Measurements from ENCODE around the gene CHD5. TPM values are rescaled to one million over a fixed set of nuclear protein-coding genes. Genes with fewer than 3 reads are reported as not detected.

CHD5 gene
- total and polyA plus RNA-seq, 12 donors: 0.01 to 0.78 (median 0.17) TPM

GRCh38 chr1:6172549-6172948, 7.6 kb downstream of the CHD5 start:
- Histone ChIP-seq H3K27ac (no peak overlapping the region), H3K36me3 (no peaks in the 10 kb centered on the region), H3K9me3 (no peaks in the 10 kb centered on the region), H3K27me3 (peaks cover 3 to 76% (median 52%) of the 10 kb centered on the region in 7 donors), H3K4me1 (no peaks in the 10 kb centered on the region), H3K4me3 (no peak overlapping the region)
- intact Hi-C loops (cut with DNase I): loop anchor here in 2 of 10 donors (10.0 kb wide), 2 partner anchors 118 to 128 kb away; partner anchors contain the start of gene KCNAB2 (in 1 of the 2)
- ATAC-seq (no peak), DNase-seq (no peak)
- 85 to 87% methylated on average over 10 of the region's 10 CpGs for WGBS, 2 donors
- TF ChIP-seq CTCF (IDR thresholded peaks at IDR 0.05): no peak

GRCh38 chr1:6171548-6172124, 8.5 kb downstream of the CHD5 start:
- DNase-seq (no peak), ATAC-seq (peak in 5 of 8 donors; percentile 25 to 56 (median 33))
- intact Hi-C loops (cut with DNase I): loop anchor here in 2 of 10 donors (10.0 kb wide), 2 partner anchors 117 to 127 kb away; partner anchors contain the start of gene KCNAB2 (in 1 of the 2)
- Histone ChIP-seq H3K36me3 (no peaks in the 10 kb centered on the region), H3K27ac (no peak overlapping the region), H3K27me3 (peaks cover 0 to 74% (median 43%) of the 10 kb centered on the region in 7 donors), H3K4me3 (no peak overlapping the region), H3K4me1 (no peaks in the 10 kb centered on the region), H3K9me3 (no peaks in the 10 kb centered on the region)
- 43 to 45% methylated on average over 10 of the region's 10 CpGs for WGBS, 2 donors
- TF ChIP-seq CTCF (IDR thresholded peaks at IDR 0.05): peak in 6 of 9 donors; percentile 17 to 40 (median 34)

DNA sequence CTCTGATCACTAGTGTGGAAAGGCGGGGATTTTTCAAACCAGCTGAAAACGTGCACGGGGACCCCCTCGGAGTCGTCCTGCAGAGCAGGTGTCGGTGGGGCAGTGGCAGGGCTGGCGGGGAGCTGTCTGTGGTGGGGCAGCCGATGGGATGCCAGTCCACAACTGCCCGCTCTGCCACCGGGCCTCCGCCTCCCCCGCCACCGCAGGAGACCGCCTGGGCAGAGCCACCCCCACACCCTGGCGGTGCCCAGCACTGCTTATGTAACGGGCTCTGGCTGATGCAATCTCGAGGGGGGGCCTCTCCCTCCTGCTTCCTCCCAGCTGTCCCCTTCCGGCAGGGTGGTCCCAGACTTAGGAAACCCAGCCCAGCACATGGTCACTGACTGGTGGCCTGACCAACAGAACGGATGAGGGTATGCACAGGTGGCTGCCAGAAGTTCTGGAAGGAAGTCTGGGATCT, 9.3 kb downstream of the CHD5 start:
- Histone ChIP-seq H3K4me1 (no peaks in the 10 kb centered on the region), H3K36me3 (no peaks in the 10 kb centered on the region), H3K4me3 (no peak overlapping the region), H3K9me3 (no peaks in the 10 kb centered on the region), H3K27ac (no peak overlapping the region), H3K27me3 (peaks cover 0 to 70% (median 37%) of the 10 kb centered on the region in 7 donors)
- intact Hi-C loops (cut with DNase I): loop anchor here in 2 of 10 donors (10.0 kb wide), 2 partner anchors 116 to 126 kb away; partner anchors contain the start of gene KCNAB2 (in 1 of the 2)
- WGBS, 2 donors: 68 to 76% methylated on average over 19 of the region's 19 CpGs
- TF ChIP-seq CTCF (IDR thresholded peaks at IDR 0.05): no peak
- DNase-seq (no peak), ATAC-seq (peak in 1 of 8 donors; percentile 15)

DNA sequence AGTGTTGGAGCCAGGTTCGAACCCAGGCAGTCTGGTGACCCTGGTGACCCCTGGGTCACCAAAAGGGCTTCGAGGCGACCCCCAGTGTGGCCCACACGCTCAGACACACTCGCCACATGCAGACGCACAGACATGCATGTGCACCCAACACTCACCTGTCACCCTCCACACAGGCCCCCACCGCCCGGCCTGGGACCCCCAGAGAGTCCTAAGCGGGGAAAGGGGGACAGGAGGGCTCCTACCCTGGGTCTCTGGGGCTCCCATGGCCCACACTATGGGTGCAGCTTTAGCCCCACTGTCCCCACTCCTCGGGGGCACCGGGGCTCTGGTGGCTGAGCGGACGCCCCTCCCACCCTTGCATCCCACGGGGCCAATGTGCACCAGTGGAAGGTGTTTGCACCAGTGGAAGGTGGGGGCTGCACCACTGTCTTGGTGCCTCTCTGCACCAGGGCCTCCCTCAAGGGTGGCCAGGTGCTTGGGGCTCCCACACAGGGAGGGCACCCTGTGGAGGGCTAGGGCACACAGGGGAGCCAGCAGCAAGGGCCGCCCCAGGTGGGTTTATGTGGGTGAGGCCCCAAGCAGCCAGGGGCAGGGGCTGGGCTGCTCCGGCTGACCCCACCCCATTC, 9.9 kb downstream of the CHD5 start:
- Histone ChIP-seq H3K4me1 (no peaks in the 10 kb centered on the region), H3K27me3 (peaks cover 0 to 70% (median 41%) of the 10 kb centered on the region in 7 donors), H3K27ac (no peak overlapping the region), H3K4me3 (no peak overlapping the region), H3K36me3 (no peaks in the 10 kb centered on the region), H3K9me3 (no peaks in the 10 kb centered on the region)
- intact Hi-C loops (cut with DNase I): loop anchor here in 2 of 10 donors (10.0 kb wide), 2 partner anchors 115 to 125 kb away; partner anchors contain the start of gene KCNAB2 (in 1 of the 2)
- WGBS, 2 donors: 80 to 82% methylated on average over 16 of the region's 16 CpGs
- no peak for TF ChIP-seq CTCF (IDR thresholded peaks at IDR 0.05)
- DNase-seq (no peak), ATAC-seq (no peak)
